G401 (cell line): ENCODE measurements around the gene EXOC2. TPM values are rescaled to one million over a fixed set of nuclear protein-coding genes. Genes with fewer than 3 reads are reported as not detected.
"Not testable (repeated sequence)": the region's sequence is repeated elsewhere in the genome, so short reads cannot be mapped to it uniquely, and the experiment has no call there.

Source experiments
- DNase-seq: peaks from one replicate; pipeline ENCODE4 v3.0.0-alpha.2; 2015; ENCODE audit warnings: low spot score
- in situ Hi-C: cut with HindIII; loops from 2 replicates; pipeline ENCODE4 v1.10.0; 2016; ENCODE audit warnings: low sequenced_read_pairs, mixed read lengths
- total RNA-seq: library from RNA; depleted of rRNA; stranded (reverse); fragments of >200 nt; shearing (Covaris generic); gene quantifications from 2 replicates; pipeline ENCODE4 v1.2.3, GENCODE V29; 2014

The EXOC2 gene
- total RNA-seq, 1 experiment from 2014 or later = 36.7 TPM

DNA sequence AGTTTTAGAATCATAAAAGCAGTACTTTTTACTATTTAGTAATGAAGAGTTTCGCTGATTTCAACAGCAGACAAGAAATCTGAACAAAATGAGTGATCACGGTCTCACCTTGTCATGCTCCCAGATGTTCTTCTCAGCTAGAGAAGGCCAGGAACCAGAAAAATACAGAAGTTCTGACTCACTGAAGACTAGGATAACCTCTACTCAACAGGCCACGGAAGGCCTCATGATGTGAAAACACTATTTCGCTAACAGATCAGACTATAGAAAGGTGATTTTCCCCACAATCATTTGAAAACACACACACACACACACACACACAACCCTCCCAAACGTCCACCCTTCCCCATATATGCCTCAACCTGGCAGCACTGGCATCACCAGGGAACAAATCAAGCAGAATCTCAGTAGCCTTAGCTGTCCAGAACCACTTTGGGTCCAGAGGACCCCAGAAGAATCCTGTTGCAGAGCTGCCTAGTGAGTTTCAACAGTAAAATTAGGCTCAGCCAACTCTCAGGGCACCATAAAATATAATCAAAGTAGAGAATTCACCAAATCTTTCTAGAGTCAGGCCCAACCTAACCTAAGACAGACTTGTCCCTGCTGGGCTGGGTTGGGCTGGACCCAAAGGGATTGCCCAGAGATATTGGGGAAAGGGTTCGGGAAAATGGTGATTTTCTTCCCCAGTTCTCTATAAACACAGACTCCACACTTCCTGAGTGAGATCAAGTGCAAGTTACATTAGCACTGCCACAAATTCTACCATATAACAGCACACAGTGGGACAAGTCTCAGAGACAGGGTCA is 7.9 kb downstream of the EXOC2 start:
- DNase-seq = no peak
- in situ Hi-C loops = no loop called here

DNA sequence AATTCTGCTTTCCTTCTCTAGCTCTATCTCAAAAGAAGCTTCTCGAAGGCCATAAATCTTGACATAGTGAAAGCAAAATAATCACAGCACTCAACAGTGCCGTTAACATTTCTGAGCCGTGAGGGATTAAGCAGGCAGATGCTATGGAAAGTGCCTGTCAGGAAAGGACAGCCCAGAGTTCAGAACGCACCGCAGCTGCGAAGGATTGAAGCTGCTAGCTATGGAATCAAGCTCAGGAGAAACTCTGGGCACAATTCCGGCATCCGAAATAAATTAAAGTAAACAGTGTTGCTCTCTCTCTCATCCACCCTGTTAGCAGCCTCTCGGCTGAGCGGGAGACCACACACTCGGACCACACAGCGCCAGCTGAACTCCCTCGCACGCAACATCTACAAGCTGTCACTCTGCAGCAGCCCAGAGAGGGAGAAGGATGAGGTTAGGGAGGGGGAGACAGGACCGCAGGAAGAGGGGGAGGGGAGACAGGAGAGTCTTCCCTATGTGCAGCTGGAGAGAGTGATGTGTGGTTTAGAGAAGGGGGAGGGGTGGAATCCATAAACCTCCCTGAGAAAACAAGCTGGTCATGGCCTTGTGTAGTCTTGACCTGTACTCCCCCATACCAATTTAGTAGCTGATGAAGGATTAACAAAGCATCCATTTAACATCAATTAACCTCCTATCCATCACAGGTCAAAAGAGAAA is 9.0 kb downstream of the EXOC2 start:
- DNase-seq = peak; percentile 13

DNA sequence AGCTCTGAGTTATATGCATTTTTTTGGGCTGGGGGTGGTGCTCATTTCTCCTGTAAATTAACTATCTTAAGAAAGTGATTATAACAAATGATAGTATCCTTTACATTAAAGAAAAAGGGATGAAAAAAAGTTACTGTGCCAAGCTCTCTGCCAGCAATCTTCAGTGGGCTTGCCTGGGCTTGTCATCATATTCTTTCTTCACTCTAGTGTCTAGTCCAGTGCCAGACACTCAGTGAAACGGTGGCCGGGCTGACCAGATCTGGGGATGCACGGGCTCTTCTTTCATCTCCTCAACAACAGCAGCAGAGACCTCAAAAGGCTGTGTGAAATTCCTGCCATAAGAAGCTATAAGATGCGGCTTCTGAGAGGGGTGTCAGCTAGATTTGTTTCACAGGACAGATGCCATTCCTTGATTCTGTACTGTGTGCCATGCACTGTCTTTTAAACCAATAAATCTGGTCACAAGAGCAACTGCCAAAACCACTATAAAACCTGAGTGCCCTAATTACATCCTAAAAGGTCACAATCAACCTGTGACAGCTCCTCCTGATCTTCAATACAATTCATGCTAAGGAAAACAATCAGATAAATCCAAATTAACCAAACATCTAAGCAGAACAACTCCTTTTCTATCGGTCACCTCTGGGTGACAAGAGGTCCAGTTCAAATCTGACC is 12.1 kb downstream of the EXOC2 start:
- in situ Hi-C loops = no loop called here
- DNase-seq = no peak

More for the DNA sequence above, 9.0 kb downstream of the EXOC2 start:
- in situ Hi-C loops = no loop called here

DNA sequence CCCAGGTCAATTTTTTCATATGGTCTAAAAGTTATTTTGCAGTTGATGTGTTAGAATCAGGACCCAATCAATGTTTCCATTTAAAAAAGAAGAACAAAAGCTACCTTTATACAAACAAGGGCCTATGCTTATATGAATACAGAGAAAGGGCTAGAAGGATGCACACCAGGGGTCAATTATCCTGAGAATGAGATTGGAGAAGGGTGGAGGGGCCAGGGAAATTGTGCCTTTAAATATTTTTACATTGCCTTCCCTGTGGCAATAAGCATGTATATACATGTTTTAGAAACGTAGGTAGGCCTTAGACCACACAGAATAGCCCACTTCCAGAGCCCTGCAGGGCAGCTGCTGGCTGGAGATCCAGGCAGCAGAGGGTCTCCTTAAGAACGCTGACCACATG is 12.7 kb downstream of the EXOC2 start:
- in situ Hi-C loops = no loop called here
- no peak for DNase-seq

DNA sequence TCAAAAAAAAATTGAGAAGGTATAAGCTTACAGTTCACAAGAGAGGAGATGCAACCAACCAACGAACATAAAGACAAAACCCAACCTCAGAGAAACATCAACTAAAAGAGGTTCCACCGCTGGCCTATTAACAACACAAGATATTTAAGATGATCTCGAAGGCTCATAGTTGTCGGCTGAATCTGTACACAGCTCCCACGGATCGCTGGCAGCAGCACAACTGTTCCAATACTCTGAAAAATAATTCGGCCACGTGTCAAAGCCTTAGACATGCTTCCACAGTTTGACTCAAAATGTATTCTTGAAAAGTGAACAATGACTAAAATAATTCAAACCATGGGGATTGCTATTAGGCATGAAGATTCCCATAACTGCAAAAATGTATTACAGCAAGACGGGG is 13.7 kb downstream of the EXOC2 start:
- in situ Hi-C loops = no loop called here
- DNase-seq = no peak

DNA sequence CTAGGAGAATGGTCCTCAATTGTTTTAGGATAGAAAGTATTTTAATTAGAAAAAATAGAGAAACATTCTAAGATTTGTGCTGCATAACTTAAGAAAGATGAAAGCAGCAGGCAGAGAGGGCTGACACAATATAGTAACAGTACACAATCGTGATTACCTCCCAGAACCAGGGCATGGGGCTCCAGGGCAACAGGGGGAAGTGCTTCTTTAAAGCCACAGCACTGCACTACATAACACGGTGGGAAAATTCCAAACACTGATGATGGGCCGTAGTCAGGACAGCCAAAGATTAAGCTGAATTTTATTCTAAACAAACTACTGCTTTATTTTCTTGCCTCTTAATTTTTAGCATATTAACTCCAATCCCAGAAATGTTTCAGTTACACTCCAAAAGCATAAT is 14.4 kb downstream of the EXOC2 start:
- in situ Hi-C loops = no loop called here
- no peak for DNase-seq

- in situ Hi-C loops = no loop called here
- DNase-seq = no peak
Measured at GRCh38 chr6:677919-678318, 15.0 kb downstream of the EXOC2 start.

DNA sequence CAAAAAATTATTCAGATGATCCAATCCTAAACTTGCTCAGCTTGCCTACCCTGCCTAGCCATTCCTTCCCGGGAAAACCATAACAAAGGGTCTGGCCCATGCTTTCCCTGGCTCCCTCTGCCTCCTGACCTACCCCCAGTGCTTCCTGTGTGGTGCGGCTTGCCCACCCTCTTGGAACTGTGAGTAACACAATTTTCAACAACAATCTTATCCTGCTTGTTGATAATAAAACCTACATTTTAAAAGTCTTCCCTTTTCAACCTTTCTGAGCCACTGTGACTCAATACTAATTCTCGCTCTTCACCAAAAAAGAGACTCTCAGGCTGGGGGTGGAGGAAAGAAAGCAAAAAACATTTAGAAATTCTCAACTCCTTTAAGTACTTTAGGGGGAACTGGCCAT is 18.0 kb downstream of the EXOC2 start:
- in situ Hi-C loops = no loop called here
- no peak for DNase-seq

- in situ Hi-C loops = no loop called here
- no peak for DNase-seq
Measured at GRCh38 chr6:674406-674805, 18.5 kb downstream of the EXOC2 start.

- no peak for DNase-seq
Measured at GRCh38 chr6:667253-667927, 25.5 kb downstream of the EXOC2 start.

GRCh38 chr6:665403-666267 is 27.3 kb downstream of the EXOC2 start:
- in situ Hi-C loops = no loop called here
- DNase-seq = no peak

More at GRCh38 chr6:667253-667927, 25.5 kb downstream of the EXOC2 start:
- in situ Hi-C loops = no loop called here

GRCh38 chr6:663788-664187 is 29.2 kb downstream of the EXOC2 start:
- DNase-seq, in situ Hi-C loops: not testable (repeated sequence)

DNA sequence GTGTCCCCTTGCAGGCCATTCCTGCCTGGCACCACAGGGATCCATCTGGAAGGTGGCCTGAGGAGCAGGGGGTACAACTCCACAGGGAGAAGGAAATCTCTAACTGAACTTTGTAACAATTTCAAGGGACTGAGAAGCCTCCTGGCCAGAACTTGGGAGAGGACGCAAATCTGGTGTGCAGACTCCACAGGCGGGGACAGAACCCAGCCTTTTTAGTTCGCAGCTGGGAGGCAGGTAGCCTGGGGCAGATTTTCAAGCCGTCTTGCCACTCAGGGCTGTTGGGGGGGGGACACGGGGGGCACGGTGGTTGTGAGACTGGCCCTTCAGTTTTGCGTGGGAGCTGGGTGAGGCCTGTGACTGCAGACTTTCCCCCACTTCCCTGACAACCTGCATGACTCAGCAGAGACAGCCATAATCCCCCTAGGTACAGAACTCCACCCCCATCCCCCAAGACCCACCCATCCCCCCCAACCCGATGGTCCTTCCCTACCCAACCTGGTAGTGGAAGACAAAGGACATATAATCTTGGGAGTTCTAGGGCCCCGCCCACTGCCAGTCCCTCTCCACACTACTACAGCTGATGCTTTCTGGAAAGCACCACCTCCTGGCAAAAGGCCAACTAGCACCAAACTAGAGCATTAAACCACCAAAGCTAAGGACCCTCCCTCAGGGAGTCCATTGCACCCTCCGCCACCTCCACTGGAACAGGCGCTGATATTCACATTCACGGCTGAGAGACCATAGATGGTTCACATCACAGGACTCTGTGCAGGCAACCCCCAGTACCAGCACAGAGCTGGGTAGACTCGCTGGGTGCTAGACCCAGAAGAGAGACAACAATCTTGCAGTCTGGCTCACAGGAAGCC is 33.0 kb downstream of the EXOC2 start:
- DNase-seq = no peak
- in situ Hi-C loops = no loop called here

DNA sequence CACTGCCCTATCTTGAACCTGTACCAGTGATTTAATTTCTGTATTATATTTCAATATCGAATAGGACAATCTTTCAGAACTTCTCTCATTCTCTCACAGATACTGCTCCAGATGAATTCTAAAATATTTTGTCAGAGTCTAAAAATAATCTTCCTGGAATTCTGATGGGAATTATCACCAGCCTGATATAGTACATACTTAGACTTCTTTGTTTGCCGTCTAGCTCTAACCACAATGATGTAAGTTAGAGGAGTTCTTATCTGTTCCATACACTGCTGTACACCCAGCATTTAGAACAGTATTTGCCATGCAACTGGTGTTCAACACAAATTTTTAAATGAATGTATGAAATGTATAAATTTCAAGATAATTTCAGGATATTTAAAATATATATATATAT is 34.7 kb downstream of the EXOC2 start:
- no peak for DNase-seq
- in situ Hi-C loops = no loop called here

- in situ Hi-C loops = no loop called here
- DNase-seq = no peak
Measured at GRCh38 chr6:657743-658142, 35.2 kb downstream of the EXOC2 start.

DNA sequence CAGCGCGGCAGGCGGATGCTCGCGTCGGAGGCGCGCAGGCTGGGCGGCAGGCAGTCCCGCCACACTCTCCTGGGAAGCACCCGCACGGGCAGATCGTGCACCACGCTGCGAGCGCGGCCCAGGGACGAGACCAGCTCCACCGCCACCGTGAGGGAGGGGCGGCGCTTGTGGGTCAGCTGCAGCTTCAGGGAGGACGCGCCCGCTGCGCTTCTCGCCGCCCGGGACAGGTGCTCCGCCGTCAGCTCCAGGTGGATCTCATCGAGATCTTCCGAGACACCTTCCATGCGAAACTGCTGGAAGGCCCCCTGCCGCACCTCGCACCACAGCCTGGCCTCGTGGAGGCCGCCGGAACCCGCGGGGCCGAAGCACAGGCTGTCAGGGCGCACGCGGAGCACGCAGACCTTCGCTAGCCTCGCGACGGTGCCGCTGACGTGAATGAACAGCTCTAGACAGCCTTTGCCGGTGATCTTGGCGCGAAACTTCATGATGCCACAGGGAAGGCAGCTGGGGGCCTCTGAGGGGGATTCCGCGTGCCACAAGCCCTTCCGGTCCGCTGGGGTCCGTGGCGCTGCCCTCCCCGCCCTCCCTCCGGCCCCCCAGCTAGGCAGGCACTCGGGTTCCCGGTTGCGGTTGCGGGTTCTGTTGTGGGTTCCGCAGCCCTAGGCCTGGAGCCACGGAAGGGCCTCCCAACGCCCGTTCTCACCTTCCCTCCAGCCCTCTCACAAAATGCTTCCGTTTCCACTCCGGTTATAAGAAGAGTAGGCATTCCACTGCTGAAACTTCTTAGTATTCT is 36.3 kb downstream of the EXOC2 start, which contains the start of gene HUS1B:
Gene HUS1B (minus strand): TSS at position 641 of the 793 bp plus-strand sequence. CDS start 156 bp downstream, at position 485.
- DNase-seq = no peak
- in situ Hi-C loops = no loop called here

GRCh38 chr6:654136-654535 is 38.8 kb downstream of the EXOC2 start:
- DNase-seq = no peak
- in situ Hi-C loops = no loop called here
